Measurements from ENCODE around the gene GLIS1.

Gene GLIS1

DNA sequence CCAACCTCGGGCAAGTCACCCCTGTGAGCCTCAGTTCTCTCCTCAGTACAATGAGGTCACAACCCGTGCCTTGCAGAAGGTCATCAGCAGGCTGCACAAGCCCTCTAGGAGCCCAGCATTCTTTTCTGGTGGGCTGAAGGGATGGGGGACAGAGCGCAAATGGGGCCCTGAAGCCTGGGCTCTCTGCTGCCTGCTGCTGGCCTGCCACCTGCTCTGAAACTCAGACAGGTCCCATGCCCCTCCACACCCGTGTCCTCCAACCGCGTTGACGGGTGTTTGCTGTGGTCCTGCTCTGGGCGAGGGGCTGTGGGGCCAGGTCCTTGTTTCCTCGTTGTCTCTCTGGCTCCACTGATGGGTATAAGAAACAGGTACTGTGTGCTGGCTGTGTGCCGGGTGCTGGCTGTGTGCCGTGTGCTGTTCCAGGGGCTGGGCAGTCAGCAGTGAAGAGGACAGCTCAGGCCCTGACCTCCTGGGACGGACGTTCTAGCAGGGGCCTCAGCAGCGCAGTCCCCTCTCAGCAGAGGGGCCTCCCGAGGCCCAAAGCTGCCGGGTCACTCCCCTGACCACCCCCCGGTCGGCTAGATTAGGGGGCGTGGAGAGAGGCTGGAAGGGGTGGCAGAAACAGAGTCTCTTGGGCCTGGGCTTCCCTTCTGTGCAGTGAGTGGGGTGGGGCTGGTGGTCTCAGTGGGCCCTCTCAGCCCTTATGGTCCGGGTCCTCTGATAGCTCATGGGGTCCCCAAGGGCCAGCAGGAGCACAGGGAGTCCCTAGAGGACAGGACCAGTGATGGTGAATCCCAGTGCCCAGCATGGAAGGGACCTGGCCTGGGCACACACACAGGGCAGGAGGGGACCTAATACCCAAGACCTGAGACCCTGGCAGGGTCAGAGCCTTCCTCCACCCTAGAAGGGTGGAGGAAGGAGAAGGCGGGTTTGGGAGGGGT is 237.6 kb downstream of the GLIS1 start:
- no peaks in the 10 kb centered on the region for H3K4me1 ChIP-seq (ENCODE audit: low read length)
- TF ChIP-seq EZH2phosphoT487 (IDR thresholded peaks at IDR 0.05; ENCODE audit: low read length) (no peak), EZH2 (optimal IDR thresholded peaks at IDR 0.05; ENCODE audit: low read depth, low read length) (no peak)
- TF ChIP-seq, protein P1, sequence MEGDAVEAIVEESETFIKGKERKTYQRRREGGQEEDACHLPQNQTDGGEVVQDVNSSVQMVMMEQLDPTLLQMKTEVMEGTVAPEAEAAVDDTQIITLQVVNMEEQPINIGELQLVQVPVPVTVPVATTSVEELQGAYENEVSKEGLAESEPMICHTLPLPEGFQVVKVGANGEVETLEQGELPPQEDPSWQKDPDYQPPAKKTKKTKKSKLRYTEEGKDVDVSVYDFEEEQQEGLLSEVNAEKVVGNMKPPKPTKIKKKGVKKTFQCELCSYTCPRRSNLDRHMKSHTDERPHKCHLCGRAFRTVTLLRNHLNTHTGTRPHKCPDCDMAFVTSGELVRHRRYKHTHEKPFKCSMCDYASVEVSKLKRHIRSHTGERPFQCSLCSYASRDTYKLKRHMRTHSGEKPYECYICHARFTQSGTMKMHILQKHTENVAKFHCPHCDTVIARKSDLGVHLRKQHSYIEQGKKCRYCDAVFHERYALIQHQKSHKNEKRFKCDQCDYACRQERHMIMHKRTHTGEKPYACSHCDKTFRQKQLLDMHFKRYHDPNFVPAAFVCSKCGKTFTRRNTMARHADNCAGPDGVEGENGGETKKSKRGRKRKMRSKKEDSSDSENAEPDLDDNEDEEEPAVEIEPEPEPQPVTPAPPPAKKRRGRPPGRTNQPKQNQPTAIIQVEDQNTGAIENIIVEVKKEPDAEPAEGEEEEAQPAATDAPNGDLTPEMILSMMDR (IDR thresholded peaks at IDR 0.05; ENCODE audit: low read length) = no peak
- H3K79me2 ChIP-seq (ENCODE audit: low read length) = no peaks in the 10 kb centered on the region
- no peak overlapping the region for H3K4me2 ChIP-seq (ENCODE audit: low read depth, low read length)
- peaks cover 7% of the 10 kb centered on the region; the same call in 1 of the 2 replicates for H3K27me3 ChIP-seq (replicated peaks; ENCODE audit: insufficient read depth, low read length)
- H3K9ac ChIP-seq (ENCODE audit: low read length) = no peak overlapping the region
- no peak for DNase-seq
- H3K4me3 ChIP-seq (ENCODE audit: low read length) = no peak overlapping the region
- H4K20me1 ChIP-seq (ENCODE audit: insufficient read depth, low read length) = no peaks in the 10 kb centered on the region
- H3K36me3 ChIP-seq (replicated peaks; ENCODE audit: insufficient read depth, low read length) = no peaks in the 10 kb centered on the region
- H3F3A ChIP-seq (ENCODE audit: insufficient read depth, low read length) = no peaks in the 10 kb centered on the region
- H2AFZ ChIP-seq (ENCODE audit: low read length) = no peak overlapping the region
- H3K27ac ChIP-seq (ENCODE audit: low read length) = no peak overlapping the region
- no peaks in the 10 kb centered on the region for H3K9me2 ChIP-seq (replicated peaks; ENCODE audit: insufficient read depth, low read length)
- H3K9me3 ChIP-seq (replicated peaks; ENCODE audit: insufficient read depth, low read length) = no peaks in the 10 kb centered on the region

DNA sequence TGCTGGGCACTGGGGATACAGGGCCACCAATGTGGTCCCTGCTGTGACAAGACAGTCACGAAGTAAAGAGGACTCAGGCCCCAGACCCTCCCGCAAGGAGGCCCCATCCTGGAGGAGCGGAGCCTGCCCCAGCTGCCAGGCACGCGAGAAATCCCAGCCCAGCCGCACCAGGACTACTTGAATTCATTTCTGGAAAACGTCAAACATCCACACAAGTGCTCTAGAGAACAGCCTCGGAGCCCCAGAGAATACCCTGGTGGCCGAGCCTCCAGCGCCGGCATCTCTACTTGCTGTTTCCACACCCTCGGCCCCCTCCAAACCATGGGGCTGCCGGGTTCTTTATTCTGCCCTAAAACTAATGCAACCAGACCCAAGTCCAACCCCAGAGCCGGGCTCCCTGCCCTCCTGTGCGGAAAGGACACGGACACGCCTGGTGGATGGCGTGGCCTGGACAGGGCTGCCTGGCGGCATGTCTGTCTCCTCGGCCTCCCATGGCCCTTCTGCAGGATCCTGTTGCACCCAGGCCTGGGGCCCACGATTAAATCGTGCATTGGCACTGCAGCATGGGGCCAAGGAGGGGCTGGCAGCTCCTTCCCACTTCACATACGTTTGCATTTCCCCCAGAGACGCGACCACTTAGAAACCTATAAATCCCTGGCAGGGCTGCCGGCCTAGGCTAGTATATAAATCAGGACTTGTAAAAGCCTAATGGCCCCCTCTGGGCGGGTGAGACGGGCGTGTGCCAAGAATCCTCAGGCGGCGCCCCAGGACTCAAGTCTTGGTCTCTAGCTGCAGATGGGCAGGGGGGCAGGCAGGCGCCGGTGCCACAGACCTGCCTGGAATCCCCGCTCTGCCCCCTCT is 238.5 kb downstream of the GLIS1 start:
- DNase-seq = no peak
- Histone ChIP-seq H4K20me1 (ENCODE audit: insufficient read depth, low read length) (no peaks in the 10 kb centered on the region), H3K27ac (ENCODE audit: low read length) (no peak overlapping the region), H3K4me3 (ENCODE audit: low read length) (no peak overlapping the region), H3K9me3 (replicated peaks; ENCODE audit: insufficient read depth, low read length) (no peaks in the 10 kb centered on the region), H3K36me3 (replicated peaks; ENCODE audit: insufficient read depth, low read length) (no peaks in the 10 kb centered on the region), H3K27me3 (replicated peaks; ENCODE audit: insufficient read depth, low read length) (peaks cover 7% of the 10 kb centered on the region; the same call in 1 of the 2 replicates), H2AFZ (ENCODE audit: low read length) (no peak overlapping the region), H3K4me1 (ENCODE audit: low read length) (no peaks in the 10 kb centered on the region), H3K9me2 (replicated peaks; ENCODE audit: insufficient read depth, low read length) (no peaks in the 10 kb centered on the region), H3K79me2 (ENCODE audit: low read length) (no peaks in the 10 kb centered on the region), H3F3A (ENCODE audit: insufficient read depth, low read length) (no peaks in the 10 kb centered on the region), H3K9ac (ENCODE audit: low read length) (no peak overlapping the region), H3K4me2 (ENCODE audit: low read depth, low read length) (no peak overlapping the region)
- TF ChIP-seq, protein P1 (IDR thresholded peaks at IDR 0.05; ENCODE audit: low read length) = no peak
- no peak for TF ChIP-seq EZH2phosphoT487 (IDR thresholded peaks at IDR 0.05; ENCODE audit: low read length)
- no peak for TF ChIP-seq EZH2 (optimal IDR thresholded peaks at IDR 0.05; ENCODE audit: low read depth, low read length)

DNA sequence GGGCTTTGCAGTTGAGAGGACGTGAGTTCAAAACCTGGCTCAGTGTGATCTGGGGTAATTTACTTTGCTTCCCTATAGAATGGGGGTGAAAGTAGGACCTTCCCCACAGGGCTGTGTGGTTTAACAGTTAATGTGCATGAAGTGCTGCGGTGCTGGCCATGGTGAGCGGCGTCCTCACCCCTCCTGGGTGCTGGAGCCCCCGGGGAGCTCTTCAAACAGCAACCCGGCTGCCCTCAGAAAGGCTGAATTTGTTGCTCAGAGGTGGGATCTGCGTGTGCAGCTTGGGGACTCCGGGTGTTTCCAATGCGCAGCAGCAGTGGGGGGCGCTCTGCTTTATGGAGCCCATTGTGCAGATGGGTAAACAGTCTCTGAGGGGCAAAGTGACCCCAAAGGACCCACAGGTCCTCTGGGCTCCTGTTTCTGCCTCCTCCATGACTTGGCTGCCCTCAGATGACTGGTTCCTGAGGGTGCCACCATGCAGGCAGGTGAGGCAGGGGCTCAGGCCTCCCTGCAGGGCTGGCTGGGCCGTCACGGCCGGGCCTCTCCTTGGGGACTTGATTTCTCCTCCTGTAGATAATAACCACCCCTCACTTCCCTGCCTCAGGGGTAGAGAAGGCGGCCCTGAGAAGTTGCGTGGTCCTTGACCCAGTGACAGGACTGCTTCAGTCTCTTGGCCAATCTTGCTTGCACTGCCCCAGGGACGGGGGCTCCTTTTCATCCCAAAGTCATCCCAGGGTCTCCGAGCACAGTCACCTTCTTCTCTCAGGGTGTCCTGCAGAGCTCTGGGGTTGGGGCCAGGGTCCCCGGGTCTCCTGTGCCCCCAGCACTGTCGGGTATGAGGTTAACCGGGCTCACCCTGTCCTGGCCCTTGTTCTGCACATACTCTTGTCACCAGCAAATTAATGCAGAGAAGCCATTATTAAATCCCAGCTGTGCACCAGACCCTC is 239.4 kb downstream of the GLIS1 start:
- Histone ChIP-seq H2AFZ (ENCODE audit: low read length) (no peak overlapping the region), H3K4me1 (ENCODE audit: low read length) (no peaks in the 10 kb centered on the region), H4K20me1 (ENCODE audit: insufficient read depth, low read length) (no peaks in the 10 kb centered on the region), H3K27ac (ENCODE audit: low read length) (no peak overlapping the region), H3K27me3 (replicated peaks; ENCODE audit: insufficient read depth, low read length) (peaks cover 7% of the 10 kb centered on the region; the same call in 1 of the 2 replicates), H3K9me2 (replicated peaks; ENCODE audit: insufficient read depth, low read length) (no peaks in the 10 kb centered on the region), H3K36me3 (replicated peaks; ENCODE audit: insufficient read depth, low read length) (no peaks in the 10 kb centered on the region), H3K4me2 (ENCODE audit: low read depth, low read length) (no peak overlapping the region), H3K9me3 (replicated peaks; ENCODE audit: insufficient read depth, low read length) (no peaks in the 10 kb centered on the region), H3K79me2 (ENCODE audit: low read length) (no peaks in the 10 kb centered on the region), H3K9ac (ENCODE audit: low read length) (no peak overlapping the region), H3F3A (ENCODE audit: insufficient read depth, low read length) (no peaks in the 10 kb centered on the region), H3K4me3 (ENCODE audit: low read length) (no peak overlapping the region)
- DNase-seq = no peak
- TF ChIP-seq EZH2 (optimal IDR thresholded peaks at IDR 0.05; ENCODE audit: low read depth, low read length) = no peak
